ENCODE data around the gene SSNA1.

DNA sequence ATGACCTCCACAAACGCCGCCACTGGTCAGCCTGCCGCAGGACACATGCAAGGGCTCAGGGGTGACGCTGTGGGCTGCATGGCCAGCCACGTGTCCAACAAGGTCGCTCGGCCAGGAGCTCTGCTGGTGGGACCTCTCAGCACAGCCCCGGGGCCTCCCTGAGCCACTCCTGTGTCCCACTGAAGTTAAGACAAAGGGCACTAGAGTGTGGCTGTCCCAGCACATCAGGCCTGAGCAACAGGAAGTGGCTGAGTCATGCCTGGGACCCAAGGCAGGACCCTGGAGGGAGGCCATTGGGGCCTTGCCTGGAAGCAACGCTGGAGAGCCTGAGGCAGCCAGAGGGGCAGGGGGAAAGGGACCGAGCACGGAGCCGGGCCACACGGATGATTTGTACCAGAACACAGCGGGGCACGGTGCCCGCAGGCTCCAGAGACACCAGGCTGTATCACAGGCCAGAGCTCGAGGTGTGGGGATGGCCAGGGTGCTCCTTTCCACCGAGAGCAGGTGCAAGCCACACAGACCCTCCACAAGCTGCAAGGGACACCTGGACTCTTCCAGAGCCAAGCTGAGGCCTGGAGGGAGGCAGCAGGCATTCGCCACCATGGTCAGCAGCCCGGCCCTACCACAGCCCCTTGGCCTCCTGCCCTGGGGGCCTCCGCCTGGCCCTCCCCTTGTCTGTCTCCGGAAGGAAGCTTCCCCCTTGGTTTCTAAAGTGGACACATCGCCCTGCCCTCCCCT is 10.1 kb upstream of the SSNA1 start:
- TF ChIP-seq, protein P1, sequence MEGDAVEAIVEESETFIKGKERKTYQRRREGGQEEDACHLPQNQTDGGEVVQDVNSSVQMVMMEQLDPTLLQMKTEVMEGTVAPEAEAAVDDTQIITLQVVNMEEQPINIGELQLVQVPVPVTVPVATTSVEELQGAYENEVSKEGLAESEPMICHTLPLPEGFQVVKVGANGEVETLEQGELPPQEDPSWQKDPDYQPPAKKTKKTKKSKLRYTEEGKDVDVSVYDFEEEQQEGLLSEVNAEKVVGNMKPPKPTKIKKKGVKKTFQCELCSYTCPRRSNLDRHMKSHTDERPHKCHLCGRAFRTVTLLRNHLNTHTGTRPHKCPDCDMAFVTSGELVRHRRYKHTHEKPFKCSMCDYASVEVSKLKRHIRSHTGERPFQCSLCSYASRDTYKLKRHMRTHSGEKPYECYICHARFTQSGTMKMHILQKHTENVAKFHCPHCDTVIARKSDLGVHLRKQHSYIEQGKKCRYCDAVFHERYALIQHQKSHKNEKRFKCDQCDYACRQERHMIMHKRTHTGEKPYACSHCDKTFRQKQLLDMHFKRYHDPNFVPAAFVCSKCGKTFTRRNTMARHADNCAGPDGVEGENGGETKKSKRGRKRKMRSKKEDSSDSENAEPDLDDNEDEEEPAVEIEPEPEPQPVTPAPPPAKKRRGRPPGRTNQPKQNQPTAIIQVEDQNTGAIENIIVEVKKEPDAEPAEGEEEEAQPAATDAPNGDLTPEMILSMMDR (IDR thresholded peaks at IDR 0.05), result no peak
- TF ChIP-seq POLR2A (IDR thresholded peaks at IDR 0.05), result no peak
